Left lung (tissue), 10 donors: ENCODE measurements around the gene BAHCC1. TPM values are rescaled to one million over a fixed set of nuclear protein-coding genes. Genes with fewer than 3 reads are reported as not detected.

Experiments used
- ATAC-seq: fragments of 200-7000 bp; cut with Tn5 transposase; one replicate; pipeline ENCODE4 v1.9.1; 2020; ENCODE audit warnings: moderate library complexity
- DNase-seq, 4 donors: peaks; one replicate each; pipeline ENCODE4 v3.0.0-alpha.2; 2013 to 2020
- H3K27ac ChIP-seq, 2 donors: fragments of 200-600 bp; sonication (generic) in 1 of 2; one replicate each; pipeline versions ENCODE4 v1.5.0 to v1.8.0; 2020 to 2021
- H3K27me3 ChIP-seq, 2 donors: fragments of 200-600 bp; sonication (generic) in 1 of 2; one replicate each; pipeline versions ENCODE4 v1.5.0 to v1.8.0; 2020 to 2021
- H3K36me3 ChIP-seq, 2 donors: fragments of 200-600 bp; sonication (generic) in 1 of 2; one replicate each; pipeline versions ENCODE4 v1.5.0 to v1.8.0; 2020 to 2021
- H3K4me1 ChIP-seq, 2 donors: fragments of 200-600 bp; one replicate each; pipeline ENCODE4 v1.8.0; 2021
- H3K4me3 ChIP-seq, 2 donors: fragments of 200-600 bp; sonication (generic) in 1 of 2; one replicate each; pipeline versions ENCODE4 v1.5.0 to v1.8.0; 2020 to 2021; ENCODE audit warnings: mild to moderate bottlenecking in 1 of 2
- H3K9me3 ChIP-seq, 2 donors: fragments of 200-600 bp; sonication (generic) in 1 of 2; one replicate each; pipeline versions ENCODE4 v1.5.0 to v1.8.0; 2020 to 2021
- intact Hi-C, 2 donors: fragments of 100-400 bp; cut with DNase I; formaldehyde crosslinking; loops; one replicate each; pipeline versions ENCODE4 v1.11.2 to v1.14.2; 2022
- polyA plus RNA-seq, 6 donors: library from polyadenylated mRNA; unstranded; fragments of 120-200 nt; gene quantifications; one replicate each; pipeline ENCODE4 v1.2.1, GENCODE V29; 2013; ENCODE audit not compliant: insufficient read length in 6 of 6
- total RNA-seq, 2 donors: library from RNA; stranded (reverse); fragmentation: NEBNext Ultra II Directional; extraction: Animal tissue kit (Norgen Biotek cat#: 25700); gene quantifications; one replicate each; pipeline ENCODE4 v1.2.1, GENCODE V29; 2021
- TF ChIP-seq, protein P1 (sequence below), 2 donors: fragments of 200-600 bp; sonication (generic) in 1 of 2; IDR thresholded peaks; one replicate each; pipeline versions ENCODE4 v1.5.0 to v1.8.0; 2021; ENCODE audit warnings: antibody characterized with exemption in 2 of 2
- donor health status: DM: no; HTN: yes; CAD: no.
- donor health status: DM: no; HTN: no; CAD: no.

The BAHCC1 gene
- total and polyA plus RNA-seq, 8 donors, result 13.6 to 28.5 (median 21.4) TPM

DNA sequence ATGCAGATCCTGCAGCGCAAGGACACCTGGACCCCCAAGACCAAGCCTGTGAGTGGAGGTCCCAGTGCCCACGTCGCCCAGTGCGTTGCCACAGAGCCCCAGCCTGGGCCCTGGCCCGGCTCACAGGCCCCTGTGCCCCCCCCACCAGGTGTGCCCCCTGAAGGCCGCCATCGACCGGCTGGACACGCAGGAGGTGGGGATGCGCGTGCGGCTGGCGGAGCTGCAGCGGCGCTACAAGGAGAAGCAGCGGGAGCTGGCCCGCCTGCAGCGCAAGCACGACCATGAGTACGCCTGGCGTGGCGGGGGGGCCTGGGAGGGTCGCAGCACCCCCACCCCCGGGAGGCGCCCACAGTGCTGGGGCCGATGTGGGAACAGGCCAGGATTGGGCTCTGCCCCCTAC lies 56.6 kb downstream of the BAHCC1 start:
- DNase-seq, result no peak
- no peak overlapping the region for H3K27ac ChIP-seq

DNA sequence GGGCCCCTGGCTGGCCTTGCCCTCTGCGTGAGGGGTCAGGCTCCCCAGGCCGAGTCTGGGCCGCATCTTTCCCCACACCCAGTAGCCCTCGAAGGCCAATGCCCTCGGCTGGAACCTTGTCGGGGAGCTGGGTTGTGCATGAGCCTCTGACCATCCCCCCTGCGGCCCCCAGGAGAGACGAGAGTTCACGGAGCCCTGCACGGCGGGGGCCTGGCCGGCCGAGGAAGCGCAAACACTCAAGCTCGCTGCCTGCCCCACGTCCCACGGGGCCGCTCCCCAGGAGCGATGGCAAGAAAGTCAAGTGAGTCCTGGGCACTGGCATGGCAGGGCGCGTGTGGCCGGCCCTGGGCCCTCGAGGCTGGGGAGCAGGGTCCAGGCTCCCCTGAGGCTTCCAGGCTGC lies 57.3 kb downstream of the BAHCC1 start:
- Histone ChIP-seq H3K36me3 (peaks cover 0 to 9% of the 10 kb centered on the region in 2 donors), H3K27me3 (no peaks in the 10 kb centered on the region), H3K4me3 (no peak overlapping the region), H3K27ac (no peak overlapping the region), H3K9me3 (no peaks in the 10 kb centered on the region), H3K4me1 (peaks cover 0 to 25% of the 10 kb centered on the region in 2 donors)
- ATAC-seq (no peak), DNase-seq (no peak)
- TF ChIP-seq, protein P1, sequence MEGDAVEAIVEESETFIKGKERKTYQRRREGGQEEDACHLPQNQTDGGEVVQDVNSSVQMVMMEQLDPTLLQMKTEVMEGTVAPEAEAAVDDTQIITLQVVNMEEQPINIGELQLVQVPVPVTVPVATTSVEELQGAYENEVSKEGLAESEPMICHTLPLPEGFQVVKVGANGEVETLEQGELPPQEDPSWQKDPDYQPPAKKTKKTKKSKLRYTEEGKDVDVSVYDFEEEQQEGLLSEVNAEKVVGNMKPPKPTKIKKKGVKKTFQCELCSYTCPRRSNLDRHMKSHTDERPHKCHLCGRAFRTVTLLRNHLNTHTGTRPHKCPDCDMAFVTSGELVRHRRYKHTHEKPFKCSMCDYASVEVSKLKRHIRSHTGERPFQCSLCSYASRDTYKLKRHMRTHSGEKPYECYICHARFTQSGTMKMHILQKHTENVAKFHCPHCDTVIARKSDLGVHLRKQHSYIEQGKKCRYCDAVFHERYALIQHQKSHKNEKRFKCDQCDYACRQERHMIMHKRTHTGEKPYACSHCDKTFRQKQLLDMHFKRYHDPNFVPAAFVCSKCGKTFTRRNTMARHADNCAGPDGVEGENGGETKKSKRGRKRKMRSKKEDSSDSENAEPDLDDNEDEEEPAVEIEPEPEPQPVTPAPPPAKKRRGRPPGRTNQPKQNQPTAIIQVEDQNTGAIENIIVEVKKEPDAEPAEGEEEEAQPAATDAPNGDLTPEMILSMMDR (IDR thresholded peaks at IDR 0.05), result no peak
- intact Hi-C loops, result no loop called here

More for the DNA sequence above, 56.6 kb downstream of the BAHCC1 start:
- H3K4me1 ChIP-seq, result peaks cover 0 to 25% of the 10 kb centered on the region in 2 donors
- no peak overlapping the region for H3K4me3 ChIP-seq
- H3K9me3 ChIP-seq, result no peaks in the 10 kb centered on the region
- TF ChIP-seq, protein P1 (IDR thresholded peaks at IDR 0.05), result no peak
- no peaks in the 10 kb centered on the region for H3K27me3 ChIP-seq
- intact Hi-C loops, result no loop called here
- H3K36me3 ChIP-seq, result peaks cover 0 to 14% of the 10 kb centered on the region in 2 donors
- no peak for ATAC-seq

DNA sequence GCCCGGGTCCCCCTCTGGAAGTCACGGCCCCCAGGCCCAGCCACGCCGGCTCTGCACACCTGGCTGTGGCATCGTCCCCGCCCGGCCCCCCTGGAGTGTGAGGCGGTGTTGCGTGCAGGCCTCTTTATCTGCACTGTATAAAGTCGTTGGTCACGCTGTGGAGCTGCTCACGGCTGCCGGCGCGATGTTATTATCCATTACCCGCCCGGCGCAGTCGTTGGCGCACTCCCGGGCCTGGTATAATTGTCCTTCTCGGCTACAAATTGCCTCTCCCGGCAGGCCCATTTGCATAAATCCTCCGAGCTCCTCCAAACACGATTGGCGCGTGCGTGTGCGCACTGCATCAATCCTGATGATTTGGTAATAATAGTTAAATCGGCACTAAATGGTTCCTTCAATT lies 57.8 kb downstream of the BAHCC1 start:
- Histone ChIP-seq H3K9me3 (no peaks in the 10 kb centered on the region), H3K36me3 (peaks cover 0 to 4% of the 10 kb centered on the region in 2 donors), H3K27me3 (no peaks in the 10 kb centered on the region), H3K4me1 (peaks cover 0 to 25% of the 10 kb centered on the region in 2 donors), H3K27ac (no peak overlapping the region), H3K4me3 (no peak overlapping the region)
- TF ChIP-seq, protein P1 (IDR thresholded peaks at IDR 0.05), result no peak
- intact Hi-C loops, result no loop called here
- no peak for DNase-seq
- no peak for ATAC-seq

DNA sequence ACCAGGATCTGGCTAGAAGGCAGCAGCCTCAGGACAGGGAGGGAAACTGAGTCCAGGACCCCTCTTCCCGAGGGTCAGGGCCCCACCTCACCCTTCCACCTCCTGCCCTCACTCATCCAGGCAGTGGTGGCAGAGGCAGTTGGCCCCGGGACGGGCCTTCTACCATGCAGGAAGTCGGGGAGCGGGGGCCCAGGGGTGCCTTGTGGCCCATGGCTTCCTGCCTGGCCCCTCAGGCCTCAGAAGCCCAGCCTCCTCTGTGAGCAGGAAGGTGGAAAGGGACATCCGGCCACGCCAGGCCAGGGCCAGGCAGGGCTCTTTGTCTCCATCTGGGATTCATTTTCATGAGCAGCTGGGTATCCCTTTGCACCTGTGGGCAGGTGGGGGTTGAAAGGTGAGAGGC lies 58.5 kb downstream of the BAHCC1 start:
- Histone ChIP-seq H3K9me3 (no peaks in the 10 kb centered on the region), H3K4me3 (no peak overlapping the region), H3K4me1 (peaks cover 0 to 25% of the 10 kb centered on the region in 2 donors), H3K36me3 (peaks cover 0 to 7% of the 10 kb centered on the region in 2 donors), H3K27me3 (no peaks in the 10 kb centered on the region), H3K27ac (no peak overlapping the region)
- DNase-seq, result no peak
- intact Hi-C loops, result no loop called here
- TF ChIP-seq, protein P1 (IDR thresholded peaks at IDR 0.05), result no peak
- no peak for ATAC-seq

DNA sequence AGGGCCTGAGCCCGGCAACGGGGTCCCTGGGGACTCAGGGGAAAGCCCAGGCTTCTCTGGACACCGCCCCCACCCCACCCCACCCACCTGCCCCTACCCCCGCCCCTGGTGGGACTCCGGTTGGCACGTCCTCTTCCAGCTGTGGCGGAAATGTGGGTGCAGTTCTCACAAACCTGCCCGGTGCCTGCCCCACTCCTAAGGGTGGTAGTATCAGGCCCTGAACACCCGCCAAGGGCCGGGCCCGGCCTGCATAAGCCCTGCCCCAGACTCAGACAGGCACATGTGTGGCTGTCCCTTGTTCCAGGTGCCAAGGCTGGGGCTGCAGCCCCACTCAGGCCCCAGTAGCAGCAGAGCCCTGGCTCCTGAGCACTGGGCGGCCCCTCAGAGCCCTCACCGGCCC lies 59.2 kb downstream of the BAHCC1 start:
- no peak for DNase-seq
- H3K9me3 ChIP-seq, result no peaks in the 10 kb centered on the region
- H3K4me3 ChIP-seq, result no peak overlapping the region
- peaks cover 0 to 15% of the 10 kb centered on the region in 2 donors for H3K36me3 ChIP-seq
- TF ChIP-seq, protein P1 (IDR thresholded peaks at IDR 0.05), result no peak
- intact Hi-C loops, result no loop called here
- H3K27me3 ChIP-seq, result no peaks in the 10 kb centered on the region
- H3K27ac ChIP-seq, result no peak overlapping the region
- no peak for ATAC-seq
- peaks cover 0 to 27% of the 10 kb centered on the region in 2 donors for H3K4me1 ChIP-seq
